HUDEP-2 (cell line): ENCODE results near the gene IL12A.

Experiments used
- DNase-seq, 76 experiments: peaks; one replicate each; lab custom pipeline; 2025; ENCODE audit not compliant: unreplicated experiment in 76 of 76; lab: John Stamatoyannopoulos, UW

The IL12A gene

GRCh38 chr3:160023476-160023875 lies 34.8 kb downstream of the IL12A start:
- DNase-seq = no peak

GRCh38 chr3:160027541-160028195 lies 39.0 kb downstream of the IL12A start:
- DNase-seq = no peak

- DNase-seq = no peak
Observed at GRCh38 chr3:160035757-160036156, 47.1 kb downstream of the IL12A start.

GRCh38 chr3:160038862-160039562 lies 50.4 kb downstream of the IL12A start:
- DNase-seq = peak in 1 of 76 experiments; percentile 2

- DNase-seq = no peak
Observed at GRCh38 chr3:160040181-160040580, 51.5 kb downstream of the IL12A start.

GRCh38 chr3:160041465-160041864 lies 52.8 kb downstream of the IL12A start:
- no peak for DNase-seq

- DNase-seq = no peak
Observed at GRCh38 chr3:160044121-160044520, 55.5 kb downstream of the IL12A start.
